ENCODE results near the gene FOXP1. TPM values are rescaled to one million over a fixed set of nuclear protein-coding genes. Genes with fewer than 3 reads are reported as not detected.

Gene FOXP1
- total RNA-seq, 4 donors from 2014 or later, result 103 to 173 (median 140) TPM

- H3K9me3 ChIP-seq, result no peaks in the 10 kb centered on the region
Observed at GRCh38 chr3:71456826-71457225, 126.7 kb downstream of the FOXP1 start.

GRCh38 chr3:71456156-71456555 lies 127.4 kb downstream of the FOXP1 start:
- Histone ChIP-seq H3K36me3 (no peaks in the 10 kb centered on the region), H3K4me3 (no peak overlapping the region), H3K27ac (peak overlapping the region in 3 of 4 donors; percentile 20 to 68 (median 59)), H3K27me3 (no peaks in the 10 kb centered on the region), H3K4me1 (peaks cover 0 to 5% (median 3%) of the 10 kb centered on the region in 4 donors), H3K9me3 (no peaks in the 10 kb centered on the region)
- DNase-seq, result no peak
- TF ChIP-seq CTCF (IDR thresholded peaks at IDR 0.05), result peak in 4 of 6 experiments; percentile 12 to 17 (median 14)
- TF ChIP-seq POLR2A (IDR thresholded peaks at IDR 0.05), result no peak

More at GRCh38 chr3:71456826-71457225, 126.7 kb downstream of the FOXP1 start:
- Histone ChIP-seq H3K27ac (peak overlapping the region in 2 of 4 donors; percentile 20 to 59), H3K4me1 (peaks cover 0 to 5% (median 2%) of the 10 kb centered on the region in 4 donors), H3K4me3 (no peak overlapping the region), H3K36me3 (no peaks in the 10 kb centered on the region), H3K27me3 (no peaks in the 10 kb centered on the region)
- TF ChIP-seq CTCF (IDR thresholded peaks at IDR 0.05), result no peak
- no peak for TF ChIP-seq POLR2A (IDR thresholded peaks at IDR 0.05)
- no peak for DNase-seq

- no peaks in the 10 kb centered on the region for H3K9me3 ChIP-seq
- no peaks in the 10 kb centered on the region for H3K36me3 ChIP-seq
- peaks cover 0 to 15% (median 9%) of the 10 kb centered on the region in 4 donors for H3K4me1 ChIP-seq
- no peaks in the 10 kb centered on the region for H3K27me3 ChIP-seq
- H3K27ac ChIP-seq, result peak overlapping the region in 2 of 4 donors; percentile 61 to 68
- TF ChIP-seq CTCF (IDR thresholded peaks at IDR 0.05) (no peak), POLR2A (IDR thresholded peaks at IDR 0.05) (no peak)
- no peak overlapping the region for H3K4me3 ChIP-seq
- DNase-seq, result peak in 1 of 3 donors; percentile 48
Observed at GRCh38 chr3:71454512-71455403, 128.8 kb downstream of the FOXP1 start.

- Histone ChIP-seq H3K27me3 (no peaks in the 10 kb centered on the region), H3K36me3 (no peaks in the 10 kb centered on the region), H3K9me3 (no peaks in the 10 kb centered on the region), H3K4me1 (peaks cover 0 to 22% (median 11%) of the 10 kb centered on the region in 4 donors), H3K27ac (peak overlapping the region in 2 of 4 donors; percentile 61 to 68), H3K4me3 (no peak overlapping the region)
- DNase-seq, result no peak
- TF ChIP-seq CTCF (IDR thresholded peaks at IDR 0.05) (no peak), POLR2A (IDR thresholded peaks at IDR 0.05) (no peak)
Observed at GRCh38 chr3:71453822-71454511, 129.6 kb downstream of the FOXP1 start.

GRCh38 chr3:71453319-71453718 lies 130.2 kb downstream of the FOXP1 start:
- Histone ChIP-seq H3K4me3 (no peak overlapping the region), H3K27ac (peak overlapping the region in 2 of 4 donors; percentile 43 to 61), H3K9me3 (no peaks in the 10 kb centered on the region), H3K36me3 (no peaks in the 10 kb centered on the region), H3K4me1 (peaks cover 0 to 29% (median 11%) of the 10 kb centered on the region in 4 donors), H3K27me3 (no peaks in the 10 kb centered on the region)
- DNase-seq, result no peak
- TF ChIP-seq CTCF (IDR thresholded peaks at IDR 0.05) (no peak), POLR2A (IDR thresholded peaks at IDR 0.05) (no peak)
